ENCODE results near the gene BTG4.

DNA sequence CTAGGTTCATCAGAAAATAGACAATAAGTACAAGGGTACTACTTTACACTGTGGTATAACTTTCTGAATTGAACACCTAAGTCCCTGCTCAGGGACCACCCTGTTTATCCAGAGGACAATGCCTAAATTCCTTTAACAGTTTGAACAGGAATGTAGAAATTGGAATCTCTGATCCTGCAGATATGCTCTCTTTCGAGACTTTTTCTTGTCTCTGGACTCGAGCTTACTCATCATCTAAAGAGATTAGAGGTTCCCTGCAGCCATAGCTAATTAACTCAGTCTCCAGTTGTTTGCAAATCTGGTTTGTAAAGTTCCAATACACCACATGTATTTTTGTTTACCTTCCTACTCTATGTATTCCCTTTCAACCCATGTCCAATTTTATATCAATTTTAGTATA is 3.4 kb upstream of the BTG4 start:
- TF ChIP-seq, protein P1, sequence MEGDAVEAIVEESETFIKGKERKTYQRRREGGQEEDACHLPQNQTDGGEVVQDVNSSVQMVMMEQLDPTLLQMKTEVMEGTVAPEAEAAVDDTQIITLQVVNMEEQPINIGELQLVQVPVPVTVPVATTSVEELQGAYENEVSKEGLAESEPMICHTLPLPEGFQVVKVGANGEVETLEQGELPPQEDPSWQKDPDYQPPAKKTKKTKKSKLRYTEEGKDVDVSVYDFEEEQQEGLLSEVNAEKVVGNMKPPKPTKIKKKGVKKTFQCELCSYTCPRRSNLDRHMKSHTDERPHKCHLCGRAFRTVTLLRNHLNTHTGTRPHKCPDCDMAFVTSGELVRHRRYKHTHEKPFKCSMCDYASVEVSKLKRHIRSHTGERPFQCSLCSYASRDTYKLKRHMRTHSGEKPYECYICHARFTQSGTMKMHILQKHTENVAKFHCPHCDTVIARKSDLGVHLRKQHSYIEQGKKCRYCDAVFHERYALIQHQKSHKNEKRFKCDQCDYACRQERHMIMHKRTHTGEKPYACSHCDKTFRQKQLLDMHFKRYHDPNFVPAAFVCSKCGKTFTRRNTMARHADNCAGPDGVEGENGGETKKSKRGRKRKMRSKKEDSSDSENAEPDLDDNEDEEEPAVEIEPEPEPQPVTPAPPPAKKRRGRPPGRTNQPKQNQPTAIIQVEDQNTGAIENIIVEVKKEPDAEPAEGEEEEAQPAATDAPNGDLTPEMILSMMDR (IDR thresholded peaks at IDR 0.05; ENCODE audit: low read depth, low read length) = no peak
- TF ChIP-seq EZH2phosphoT487 (IDR thresholded peaks at IDR 0.05; ENCODE audit: low read depth) = no peak
